K562 (cell line): ENCODE data around the gene NFIB. TPM values are rescaled to one million over a fixed set of nuclear protein-coding genes. Genes with fewer than 3 reads are reported as not detected.

Experiments
- ATAC-seq: fragments of 200-7000 bp; cut with Tn5 transposase; 3 replicates; pipeline ENCODE4 v1.9.1; 2020; ENCODE audit warnings: moderate library complexity
- BruUV-seq: library from RNA; stranded (reverse); fragments of 400-500 nt; replicated peaks from 2 replicates; lab custom pipeline; 2021; lab: Mats Ljungman, UMichigan
- CTCF ChIA-PET: fragments of 300-600 bp; formaldehyde crosslinking; extraction: SDS; loops from one replicate; lab custom pipeline; 2021; ENCODE audit warnings: low intra/inter-chr PET ratio; lab: Yijun Ruan, JAX
- POLR2A ChIA-PET: fragments of 300-600, 350-650 bp; sonication (Branson Sonifier 250); formaldehyde crosslinking; extraction: SDS; loops from one replicate; lab custom pipeline; 2021; ENCODE audit warnings: antibody characterized with exemption, inconsistent platforms; lab: Yijun Ruan, JAX
- DNase-seq, 4 experiments: peaks; one replicate each; pipeline versions ENCODE4 v3.0.0 to v3.0.0-alpha.2; 2011 to 2018; ENCODE audit warnings: low spot score in 3 of 4, mixed read lengths in 3 of 4; ENCODE audit errors: extremely low read depth in 1 of 4
- FAIRE-seq: peaks from 2 replicates; lab custom pipeline; 2011; peaks lifted over from hg19 to GRCh38; lab: Jason Lieb, UNC
- H2AFZ ChIP-seq: 2 replicates; pipeline ENCODE4 v1.6.0; 2011; ENCODE audit warnings: low read depth, low read length, control low read depth, inconsistent platforms
- H3K27ac ChIP-seq: fragments of 200-600 bp; 3 replicates; pipeline ENCODE4 v1.8.0; 2011; ENCODE audit warnings: low read depth, mild to moderate bottlenecking, control low read depth, inconsistent platforms, low read length, moderate library complexity, mixed read lengths; ENCODE audit errors: extremely low read depth
- H3K27me3 ChIP-seq, 2 experiments: fragments of 300-600 bp in 1 of 2; 2 replicates in 1 of 2; 3 replicates in 1 of 2; pipeline versions ENCODE4 v1.6.0 to v1.8.0; 2011; ENCODE audit warnings: inconsistent platforms in 2 of 2, low read length in 2 of 2, mild to moderate bottlenecking in 1 of 2, mixed read lengths in 1 of 2, moderate library complexity in 1 of 2; ENCODE audit not compliant: control insufficient read depth in 2 of 2, insufficient read depth in 2 of 2
- H3K36me3 ChIP-seq: fragments of 300-600 bp; 3 replicates; pipeline ENCODE4 v1.8.0; 2011; ENCODE audit warnings: mild to moderate bottlenecking, low read length, inconsistent platforms; ENCODE audit not compliant: control insufficient read depth, insufficient read depth
- H3K4me1 ChIP-seq, 2 experiments: fragments of 200-600 bp in 1 of 2; replicated peaks in 1 of 2; 2 replicates in 1 of 2; 3 replicates in 1 of 2; pipeline versions ENCODE4 v1.5.1 to v1.8.0; 2011; ENCODE audit warnings: inconsistent platforms in 2 of 2, low read length in 2 of 2, mild to moderate bottlenecking in 1 of 2, mixed read lengths in 1 of 2, moderate library complexity in 1 of 2; ENCODE audit not compliant: control insufficient read depth in 2 of 2, insufficient read depth in 2 of 2
- H3K4me2 ChIP-seq: 2 replicates; pipeline ENCODE4 v1.6.1; 2011; ENCODE audit warnings: low read length, control low read depth, inconsistent platforms, mixed read lengths; ENCODE audit not compliant: insufficient read depth
- H3K4me3 ChIP-seq: fragments of 200-600 bp; sonication (generic), shearing (Covaris generic); 2 replicates; pipeline ENCODE4 v1.5.1; 2016; ENCODE audit warnings: control low read depth, inconsistent platforms
- H3K79me2 ChIP-seq: fragments of 200-600 bp; 3 replicates; pipeline ENCODE4 v1.8.0; 2011; ENCODE audit warnings: low read length, inconsistent platforms; ENCODE audit not compliant: control insufficient read depth, insufficient read depth
- H3K9ac ChIP-seq, 2 experiments: 2 replicates each; pipeline versions ENCODE4 v1.6.0 to v1.6.1; 2011; ENCODE audit warnings: low read depth in 2 of 2, low read length in 2 of 2, control low read depth in 1 of 2, inconsistent platforms in 1 of 2, mild to moderate bottlenecking in 1 of 2, mixed read lengths in 1 of 2; ENCODE audit not compliant: insufficient read depth in 1 of 2
- H3K9me1 ChIP-seq: one replicate; pipeline ENCODE4 v1.6.0; 2011; ENCODE audit warnings: inconsistent platforms, mild to moderate bottlenecking, low read length, moderate library complexity; ENCODE audit not compliant: control insufficient read depth, insufficient read depth
- H3K9me3 ChIP-seq: replicated peaks from 2 replicates; pipeline ENCODE4 v1.5.1; 2011; ENCODE audit warnings: low read depth, low read length, inconsistent platforms; ENCODE audit not compliant: control insufficient read depth, insufficient read depth
- H4K20me1 ChIP-seq: replicated peaks from 2 replicates; pipeline ENCODE4 v1.6.1; 2011; ENCODE audit warnings: low read length, inconsistent platforms, mixed read lengths; ENCODE audit not compliant: control insufficient read depth, insufficient read depth
- DNMT1 ChIP-seq: fragments of 450-650 bp; IDR thresholded peaks from 2 replicates; pipeline ENCODE4 v1.6.1; 2016; ENCODE audit warnings: antibody characterized with exemption, mild to moderate bottlenecking
- HNRNPK ChIP-seq: fragments of 200-400 bp; formaldehyde crosslinking; IDR thresholded peaks from one replicate; pipeline ENCODE4 v1.6.1; 2018; ENCODE audit warnings: mild to moderate bottlenecking, low read depth, low read length; ENCODE audit not compliant: poor library complexity, severe bottlenecking
- HSF4 ChIP-seq: fragments of 250-450 bp; sonication (Bioruptor Pico); IDR thresholded peaks from 2 replicates; pipeline ENCODE4 v2.1.2; 2022; ENCODE audit warnings: mild to moderate bottlenecking, moderate library complexity, borderline replicate concordance
- MTA3 ChIP-seq: fragments of 450-650 bp; formaldehyde crosslinking; IDR thresholded peaks from 2 replicates; pipeline ENCODE4 v1.6.1; 2017; ENCODE audit warnings: mild to moderate bottlenecking, borderline replicate concordance
- NFYB ChIP-seq: IDR thresholded peaks from 2 replicates; pipeline ENCODE4 v1.6.1; 2011; ENCODE audit warnings: mild to moderate bottlenecking, moderate library complexity; ENCODE audit not compliant: insufficient read length; ENCODE audit errors: extremely low read depth
- ZNF780A ChIP-seq: fragments of 250-450 bp; sonication (Bioruptor Pico); IDR thresholded peaks from 2 replicates; pipeline ENCODE4 v1.5.0; 2021; ENCODE audit warnings: mild to moderate bottlenecking
- WGBS: fragments of 100-300 bp; shearing (Covaris generic); methylation state at CpG from one replicate; pipeline ENCODE4 v1.1.6; 2016; ENCODE audit warnings: low coverage, mixed read lengths; ENCODE audit not compliant: insufficient coverage; ENCODE audit errors: missing lambda C conversion rate; 5-methylcytosine and 5-hydroxymethylcytosine counted together
- in situ Hi-C: fragments of 300-500 bp; cut with MboI; formaldehyde crosslinking; loops from 4 replicates; pipeline ENCODE4 v1.15.0; 2018; ENCODE audit warnings: inconsistent platforms, mixed read lengths
- intact Hi-C: fragments of 100-400 bp; cut with micrococcal nuclease; formaldehyde crosslinking; loops from 2 replicates; pipeline ENCODE4 v1.14.2; 2022
- polyA plus RNA-seq, 8 experiments: library from polyadenylated mRNA; depleted of rRNA in 4 of 8; stranded (reverse) in 5 of 8; unstranded in 3 of 8; fragments of >200 nt; fragmentation: Nextera tagmentation in 2 of 8; fragmentation: Illumina TruSeq in 1 of 8; extraction: Ambion mirVana in 2 of 8; extraction: Trizol in 1 of 8; gene quantifications; 2 replicates each; pipeline versions ENCODE4 v1.2.1 to v1.2.3, GENCODE V29; 2011 to 2014; ENCODE audit warnings: inconsistent platforms in 1 of 8, missing spikeins in 1 of 8
- total RNA-seq, 7 experiments: library from RNA; depleted of rRNA in 6 of 7; stranded (reverse); fragments of >200 nt in 6 of 7; fragmentation: Illumina TruSeq in 2 of 7; extraction: Trizol in 2 of 7; gene quantifications; 2 replicates each; pipeline versions ENCODE4 v1.2.1 to v1.2.3, GENCODE V29; 2011 to 2021; ENCODE audit warnings: low replicate concordance in 1 of 7
- TF ChIP-seq, protein P1 (sequence below): fragments of 450-650 bp; IDR thresholded peaks from 2 replicates; pipeline ENCODE4 v1.6.1; 2018; ENCODE audit warnings: mild to moderate bottlenecking, low read depth; ENCODE audit not compliant: partially characterized antibody
- TF ChIP-seq, protein P2 (sequence below): fragments of 250-450 bp; sonication (Bioruptor Pico); IDR thresholded peaks from 2 replicates; pipeline ENCODE4 v1.5.0; 2021

Gene NFIB
- total and polyA plus RNA-seq, 9 of the 15 experiments (the other 6 are each of a cell fraction or from before 2014, with no cell fraction given) = 1.2 to 3.3 (median 1.9) TPM

GRCh38 chr9:14350349-14350728, 36.4 kb upstream of the NFIB start:
- Histone ChIP-seq H3K36me3 (no peaks in the 10 kb centered on the region), H3K27ac (no peak overlapping the region), H3K4me2 (no peak overlapping the region), H3K27me3 (0 out of 5 replicates have a peak, but pooled peaks cover 0 to 5% of the 10 kb centered on the region in 2 experiments), H3K79me2 (no peaks in the 10 kb centered on the region), H3K4me1 (peaks cover 0 to 4% of the 10 kb centered on the region in 2 experiments; a peak in 1 of 5 replicates), H3K4me3 (no peak overlapping the region), H3K9ac (no peak overlapping the region), H3K9me3 (no peaks in the 10 kb centered on the region; the same call in 1 of the 2 replicates)
- ChIA-PET POLR2A (no interaction called here), CTCF (no interaction called here)
- WGBS = 25% methylated on average over 3 of the region's 10 CpGs
- DNase-seq (no peak), ATAC-seq (no peak)
- BruUV-seq = no TSS peak
- intact Hi-C loops (no loop called here), in situ Hi-C loops (loop anchor here (10.0 kb wide), 1 partner anchor 386 kb away; no protein-coding TSS in a partner anchor)
- TF ChIP-seq HSF4 (CRISPR knock-in tag) (no peak), NFYB (no peak), ZNF780A (CRISPR knock-in tag) (no peak), DNMT1 (no peak), HNRNPK (no peak), MTA3 (no peak)
- TF ChIP-seq, protein P1, sequence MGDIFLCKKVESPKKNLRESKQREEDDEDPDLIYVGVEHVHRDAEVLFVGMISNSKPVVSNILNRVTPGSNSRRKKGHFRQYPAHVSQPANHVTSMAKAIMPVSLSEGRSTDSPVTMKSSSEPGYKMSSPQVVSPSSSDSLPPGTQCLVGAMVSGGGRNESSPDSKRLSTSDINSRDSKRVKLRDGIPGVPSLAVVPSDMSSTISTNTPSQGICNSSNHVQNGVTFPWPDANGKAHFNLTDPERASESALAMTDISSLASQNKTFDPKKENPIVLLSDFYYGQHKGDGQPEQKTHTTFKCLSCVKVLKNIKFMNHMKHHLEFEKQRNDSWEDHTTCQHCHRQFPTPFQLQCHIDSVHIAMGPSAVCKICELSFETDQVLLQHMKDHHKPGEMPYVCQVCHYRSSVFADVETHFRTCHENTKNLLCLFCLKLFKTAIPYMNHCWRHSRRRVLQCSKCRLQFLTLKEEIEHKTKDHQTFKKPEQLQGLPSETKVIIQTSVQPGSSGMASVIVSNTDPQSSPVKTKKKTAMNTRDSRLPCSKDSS = no peak
- TF ChIP-seq, protein P2, sequence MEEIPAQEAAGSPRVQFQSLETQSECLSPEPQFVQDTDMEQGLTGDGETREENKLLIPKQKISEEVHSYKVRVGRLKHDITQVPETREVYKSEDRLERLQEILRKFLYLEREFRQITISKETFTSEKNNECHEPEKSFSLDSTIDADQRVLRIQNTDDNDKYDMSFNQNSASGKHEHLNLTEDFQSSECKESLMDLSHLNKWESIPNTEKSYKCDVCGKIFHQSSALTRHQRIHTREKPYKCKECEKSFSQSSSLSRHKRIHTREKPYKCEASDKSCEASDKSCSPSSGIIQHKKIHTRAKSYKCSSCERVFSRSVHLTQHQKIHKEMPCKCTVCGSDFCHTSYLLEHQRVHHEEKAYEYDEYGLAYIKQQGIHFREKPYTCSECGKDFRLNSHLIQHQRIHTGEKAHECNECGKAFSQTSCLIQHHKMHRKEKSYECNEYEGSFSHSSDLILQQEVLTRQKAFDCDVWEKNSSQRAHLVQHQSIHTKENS = no peak
- TF ChIP-seq, all 486 proteins: peak for 0
- no peaks in the 10 kb centered on the region for H3K9me1 ChIP-seq
- no peak for FAIRE-seq
- no peak overlapping the region for H2AFZ ChIP-seq
- no peaks in the 10 kb centered on the region for H4K20me1 ChIP-seq
